IMR-90 (cell line): ENCODE measurements around the gene NXPE1.

Source experiments
- BHLHE40 ChIP-seq: fragments of 150-350 bp; IDR thresholded peaks from 2 replicates; pipeline ENCODE4 v1.6.1; 2016; ENCODE audit warnings: mild to moderate bottlenecking, low read depth, low read length
- CEBPB ChIP-seq: IDR thresholded peaks from 2 replicates; pipeline ENCODE4 v1.6.1; 2012; ENCODE audit warnings: low read depth, low read length, improper control_type of control experiment
- CHD1 ChIP-seq: IDR thresholded peaks from 2 replicates; pipeline ENCODE4 v1.6.1; 2012; ENCODE audit warnings: low read depth, low read length, improper control_type of control experiment
- CTCF ChIP-seq: conservative IDR thresholded peaks from 2 replicates; pipeline ENCODE4 v1.5.1; 2012; ENCODE audit warnings: mild to moderate bottlenecking, low read depth, low read length, improper control_type of control experiment
- ELK1 ChIP-seq: fragments of 150-350 bp; IDR thresholded peaks from 2 replicates; pipeline ENCODE4 v1.6.1; 2016; ENCODE audit warnings: low read depth, mild to moderate bottlenecking, low read length, moderate library complexity, borderline replicate concordance
- MAZ ChIP-seq: IDR thresholded peaks from 2 replicates; pipeline ENCODE4 v1.6.1; 2012; ENCODE audit warnings: low read depth, mild to moderate bottlenecking, low read length, improper control_type of control experiment, moderate library complexity, borderline replicate concordance
- POLR2A ChIP-seq: IDR thresholded peaks from 2 replicates; pipeline ENCODE4 v1.6.1; 2012; ENCODE audit warnings: mild to moderate bottlenecking, low read depth, low read length
- RAD21 ChIP-seq: IDR thresholded peaks from 2 replicates; pipeline ENCODE4 v1.6.1; 2012; ENCODE audit warnings: low read length, improper control_type of control experiment
- RCOR1 ChIP-seq: IDR thresholded peaks from 2 replicates; pipeline ENCODE4 v1.6.1; 2012; ENCODE audit warnings: mild to moderate bottlenecking, low read length, improper control_type of control experiment; ENCODE audit not compliant: insufficient replicate concordance
- RFX5 ChIP-seq: IDR thresholded peaks from 2 replicates; pipeline ENCODE4 v1.8.0; 2012; ENCODE audit warnings: low read depth, mild to moderate bottlenecking, low read length, moderate library complexity
- SMC3 ChIP-seq: fragments of 150-350 bp; IDR thresholded peaks from 2 replicates; pipeline ENCODE4 v1.6.1; 2016; ENCODE audit warnings: low read depth, mild to moderate bottlenecking, antibody characterized with exemption, low read length, moderate library complexity
- TF ChIP-seq, protein P1 (sequence below): fragments of 150-350 bp; IDR thresholded peaks from 2 replicates; pipeline ENCODE4 v1.6.1; 2017; ENCODE audit warnings: mild to moderate bottlenecking, antibody characterized with exemption, low read length, low read depth

DNA sequence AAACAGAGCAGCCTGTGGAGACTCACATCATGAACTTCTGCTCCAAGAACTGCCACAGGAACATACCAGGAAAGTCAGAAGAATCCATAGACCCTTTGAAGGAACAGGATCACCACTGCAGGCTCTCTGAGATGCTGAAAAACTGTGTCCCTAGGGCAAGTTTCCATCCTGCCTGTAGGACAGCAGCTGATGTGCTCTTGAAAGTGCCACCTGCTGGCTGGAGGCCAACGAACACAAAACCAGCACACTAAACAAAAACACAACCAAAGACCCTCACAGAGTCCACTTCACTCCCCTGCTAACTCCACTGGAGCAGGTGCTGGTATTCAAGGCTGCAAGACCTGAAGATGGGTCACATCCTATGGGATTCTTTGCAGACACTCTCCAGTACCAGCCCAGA, 12.0 kb upstream of the NXPE1 start:
- no peak for TF ChIP-seq RAD21
- TF ChIP-seq POLR2A = no peak
- TF ChIP-seq CTCF = no peak
- no peak for TF ChIP-seq CEBPB
- no peak for TF ChIP-seq RFX5
- TF ChIP-seq, protein P1, sequence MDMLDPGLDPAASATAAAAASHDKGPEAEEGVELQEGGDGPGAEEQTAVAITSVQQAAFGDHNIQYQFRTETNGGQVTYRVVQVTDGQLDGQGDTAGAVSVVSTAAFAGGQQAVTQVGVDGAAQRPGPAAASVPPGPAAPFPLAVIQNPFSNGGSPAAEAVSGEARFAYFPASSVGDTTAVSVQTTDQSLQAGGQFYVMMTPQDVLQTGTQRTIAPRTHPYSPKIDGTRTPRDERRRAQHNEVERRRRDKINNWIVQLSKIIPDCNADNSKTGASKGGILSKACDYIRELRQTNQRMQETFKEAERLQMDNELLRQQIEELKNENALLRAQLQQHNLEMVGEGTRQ = no peak
- no peak for TF ChIP-seq ELK1
- TF ChIP-seq MAZ = no peak
- no peak for TF ChIP-seq RCOR1
- no peak for TF ChIP-seq SMC3
- TF ChIP-seq BHLHE40 = no peak
- no peak for TF ChIP-seq CHD1
